ENCODE results near the gene FOXO4.

The FOXO4 gene

GRCh38 chrX:71099736-71100135 is 4.1 kb downstream of the FOXO4 start:
- no peak for DNase-seq

GRCh38 chrX:71100581-71101505 is 5.2 kb downstream of the FOXO4 start:
- DNase-seq = no peak

GRCh38 chrX:71102292-71102691 is 6.6 kb downstream of the FOXO4 start:
- no peak for DNase-seq

GRCh38 chrX:71103110-71103983 is 7.7 kb downstream of the FOXO4 start:
- DNase-seq = peak in 1 of 2 experiments; percentile 37

- DNase-seq = no peak
Measured at GRCh38 chrX:71105628-71106027, 10.0 kb downstream of the FOXO4 start.

- no peak for DNase-seq
Measured at GRCh38 chrX:71106427-71106826, 10.8 kb downstream of the FOXO4 start, which contains the start of gene CXorf65. Gene CXorf65 (minus strand): TSS chrX:71106740. CDS start chrX:71106556, 184 bp downstream.

GRCh38 chrX:71107245-71107644 is 11.6 kb downstream of the FOXO4 start:
- no peak for DNase-seq

GRCh38 chrX:71107762-71108360 is 12.2 kb downstream of the FOXO4 start:
- DNase-seq = no peak

GRCh38 chrX:71109051-71109450 is 13.4 kb downstream of the FOXO4 start:
- DNase-seq = no peak

- peak; percentile 62 to 73 for DNase-seq
Measured at GRCh38 chrX:71111141-71111843, 15.6 kb downstream of the FOXO4 start, which contains the start of gene IL2RG. Gene IL2RG (minus strand): TSS chrX:71111577. CDS start chrX:71111539, 38 bp downstream.

- peak in 1 of 2 experiments; percentile 14 for DNase-seq
Measured at GRCh38 chrX:71111921-71112431, 16.3 kb downstream of the FOXO4 start.

GRCh38 chrX:71117358-71117757 is 21.7 kb downstream of the FOXO4 start:
- no peak for DNase-seq

GRCh38 chrX:71118032-71118984 is 22.7 kb downstream of the FOXO4 start, which contains the start of gene MED12:
Gene MED12 (plus strand): TSS chrX:71118596. CDS start chrX:71118755, 159 bp downstream.
- peak; percentile 65 to 67 for DNase-seq

GRCh38 chrX:71118985-71119535 is 23.4 kb downstream of the FOXO4 start:
- DNase-seq = no peak

- DNase-seq = no peak
Measured at GRCh38 chrX:71128166-71128833, 32.6 kb downstream of the FOXO4 start.

GRCh38 chrX:71128915-71129765 is 33.5 kb downstream of the FOXO4 start:
- peak; percentile 72 to 73 for DNase-seq

GRCh38 chrX:71131510-71131909 is 35.9 kb downstream of the FOXO4 start:
- no peak for DNase-seq

- no peak for DNase-seq
Measured at GRCh38 chrX:71140440-71140839, 44.8 kb downstream of the FOXO4 start.

GRCh38 chrX:71143508-71143907 is 47.9 kb downstream of the FOXO4 start:
- no peak for DNase-seq

All from activated CD4-positive, alpha-beta T cell treated with anti-CD3 and anti-CD28 coated beads, Interleukin-2, amount 50 U/mL, for 4 hours (primary cell).